Measurements from ENCODE around the gene RCCD1. TPM values are rescaled to one million over a fixed set of nuclear protein-coding genes. Genes with fewer than 3 reads are reported as not detected.

Gene RCCD1
- total RNA-seq, 1 experiment from 2014 or later, result 22.8 TPM

DNA sequence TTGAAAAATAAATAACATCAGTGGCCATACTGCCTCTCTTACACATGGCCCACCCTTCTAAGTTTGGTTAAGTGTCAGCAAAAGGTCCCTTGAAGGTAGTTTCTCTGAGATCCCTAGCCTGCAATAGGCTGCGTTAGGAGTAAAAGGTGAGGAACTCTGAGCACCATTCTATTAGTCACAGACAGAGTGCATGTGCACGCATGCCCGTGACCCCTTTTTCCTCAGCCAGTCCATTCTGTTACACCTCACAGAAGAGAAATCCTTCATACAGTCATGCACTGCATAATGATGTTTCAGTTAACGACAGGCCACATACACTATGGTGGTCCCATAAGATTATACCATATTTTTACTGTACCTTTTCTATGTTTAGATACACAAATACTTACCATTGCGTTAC is 12.5 kb downstream of the RCCD1 start:
- Histone ChIP-seq H2AK5ac (ENCODE audit: insufficient read length, low read length) (no peak overlapping the region), H4K8ac (replicated peaks; ENCODE audit: insufficient read length, low read depth, low read length) (no peak overlapping the region), H3K23ac (ENCODE audit: insufficient read length, low read depth, low read length) (no peak overlapping the region), H3K9ac (ENCODE audit: extremely low read depth, insufficient read length, low read length) (no peak overlapping the region), H3K56ac (ENCODE audit: insufficient read length, low read depth, low read length) (no peak overlapping the region), H3K4me2 (ENCODE audit: insufficient read depth, insufficient read length, low read length) (no peak overlapping the region), H3K79me1 (ENCODE audit: insufficient read depth, low read depth, low read length, poor library complexity, severe bottlenecking) (no peaks in the 10 kb centered on the region), H2BK12ac (ENCODE audit: insufficient read length, low read depth, low read length) (no peak overlapping the region), H3K9me3 (ENCODE audit: control insufficient read depth, low read depth, low read length) (no peaks in the 10 kb centered on the region), H3K79me2 (ENCODE audit: insufficient read depth, low read length) (no peaks in the 10 kb centered on the region), H2BK20ac (ENCODE audit: low read depth, low read length, poor library complexity, severe bottlenecking) (no peak overlapping the region), H3K23me2 (ENCODE audit: insufficient read length, low read depth, low read length, poor library complexity, severe bottlenecking) (no peaks in the 10 kb centered on the region), H3T11ph (ENCODE audit: low read length) (no peak overlapping the region), H2BK15ac (ENCODE audit: low read depth, low read length) (no peak overlapping the region), H3K27ac (ENCODE audit: insufficient read length, low read depth, low read length) (no peak overlapping the region), H2AFZ (ENCODE audit: low read length) (no peak overlapping the region), H2BK120ac (ENCODE audit: low read depth, low read length, poor library complexity, severe bottlenecking) (no peak overlapping the region), H3K27me3 (ENCODE audit: insufficient read depth, low read length) (no peaks in the 10 kb centered on the region), H3K14ac (ENCODE audit: insufficient read depth, low read length) (no peak overlapping the region), H4K5ac (ENCODE audit: insufficient read length, low read depth, low read length) (no peak overlapping the region), H3K4ac (ENCODE audit: low read depth, low read length) (no peak overlapping the region), H3K4me1 (ENCODE audit: insufficient read depth, low read length) (no peaks in the 10 kb centered on the region), H4K20me1 (ENCODE audit: control insufficient read depth, insufficient read depth, insufficient read length) (no peaks in the 10 kb centered on the region), H3K18ac (ENCODE audit: insufficient read length, low read depth, low read length) (no peak overlapping the region), H2BK5ac (ENCODE audit: insufficient read length, low read length) (no peak overlapping the region), H4K91ac (ENCODE audit: insufficient read length, low read depth, low read length) (no peak overlapping the region)
- TF ChIP-seq, protein P1, sequence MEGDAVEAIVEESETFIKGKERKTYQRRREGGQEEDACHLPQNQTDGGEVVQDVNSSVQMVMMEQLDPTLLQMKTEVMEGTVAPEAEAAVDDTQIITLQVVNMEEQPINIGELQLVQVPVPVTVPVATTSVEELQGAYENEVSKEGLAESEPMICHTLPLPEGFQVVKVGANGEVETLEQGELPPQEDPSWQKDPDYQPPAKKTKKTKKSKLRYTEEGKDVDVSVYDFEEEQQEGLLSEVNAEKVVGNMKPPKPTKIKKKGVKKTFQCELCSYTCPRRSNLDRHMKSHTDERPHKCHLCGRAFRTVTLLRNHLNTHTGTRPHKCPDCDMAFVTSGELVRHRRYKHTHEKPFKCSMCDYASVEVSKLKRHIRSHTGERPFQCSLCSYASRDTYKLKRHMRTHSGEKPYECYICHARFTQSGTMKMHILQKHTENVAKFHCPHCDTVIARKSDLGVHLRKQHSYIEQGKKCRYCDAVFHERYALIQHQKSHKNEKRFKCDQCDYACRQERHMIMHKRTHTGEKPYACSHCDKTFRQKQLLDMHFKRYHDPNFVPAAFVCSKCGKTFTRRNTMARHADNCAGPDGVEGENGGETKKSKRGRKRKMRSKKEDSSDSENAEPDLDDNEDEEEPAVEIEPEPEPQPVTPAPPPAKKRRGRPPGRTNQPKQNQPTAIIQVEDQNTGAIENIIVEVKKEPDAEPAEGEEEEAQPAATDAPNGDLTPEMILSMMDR (conservative IDR thresholded peaks at IDR 0.05), result no peak
- Mint-ChIP-seq H3K27ac (peak overlapping the region in 2 of 3 experiments; percentile 55 to 68; a peak in 1 of 7 replicates), H3K4me3 (no peak overlapping the region), H3K27me3 (ENCODE audit: low read depth) (no peaks in the 10 kb centered on the region), H3K4me1 (no peaks in the 10 kb centered on the region), H3K36me3 (ENCODE audit: insufficient read depth in 1 of 3, low read depth in 3 of 3) (peaks cover 33 to 83% (median 78%) of the 10 kb centered on the region in 3 experiments), H3K9me3 (no peaks in the 10 kb centered on the region)
- WGBS (ENCODE audit: extremely low coverage, insufficient read length, low lambda C conversion rate), result no CpG with 5 or more reads among the region's 5 CpGs
- no peak for DNase-seq

All from H9 (cell line).